Body of pancreas (tissue), 4 donors: ENCODE results near the gene MAML3. TPM values are rescaled to one million over a fixed set of nuclear protein-coding genes. Genes with fewer than 3 reads are reported as not detected.

Experiments
- ATAC-seq: fragments of 150-250 bp; one replicate; pipeline ENCODE4 v1.9.1; 2016
- DNase-seq, 4 donors: peaks; one replicate each; pipeline ENCODE4 v3.0.0-alpha.2; 2019
- H3K27ac ChIP-seq, 4 donors: fragments of 200-600 bp; sonication (generic); 1 replicate in 3 of 4; 2 replicates in 1 of 4; pipeline versions ENCODE4 v1.5.1 to v1.6.1; 2016 to 2019; ENCODE audit warnings: mild to moderate bottlenecking in 1 of 4, mixed read lengths in 1 of 4, moderate library complexity in 1 of 4
- H3K27me3 ChIP-seq, 2 donors: fragments of 200-600 bp; sonication (generic); one replicate each; pipeline ENCODE4 v1.6.0; 2016; ENCODE audit warnings: mild to moderate bottlenecking in 1 of 2
- H3K36me3 ChIP-seq, 2 donors: fragments of 200-600 bp; sonication (generic); replicated peaks in 1 of 2; 2 replicates each; pipeline ENCODE4 v1.5.1; 2016; ENCODE audit warnings: low read depth in 2 of 2; ENCODE audit not compliant: insufficient read depth in 1 of 2
- H3K4me1 ChIP-seq: fragments of 200-600 bp; sonication (generic); one replicate; pipeline ENCODE4 v1.6.0; 2016
- H3K4me3 ChIP-seq, 2 donors: fragments of 200-600 bp; sonication (generic); 1 replicate in 1 of 2; 2 replicates in 1 of 2; pipeline ENCODE4 v1.5.1; 2016 to 2019
- H3K9me3 ChIP-seq, 3 donors: fragments of 200-600 bp; sonication (generic); 1 replicate in 2 of 3; 2 replicates in 1 of 3; pipeline ENCODE4 v1.5.1; 2016
- POLR2A ChIP-seq, 3 donors: fragments of 450-650 bp; IDR thresholded peaks; one replicate each; pipeline ENCODE4 v1.6.1; 2016; ENCODE audit warnings: antibody characterized with exemption in 3 of 3, mild to moderate bottlenecking in 2 of 3
- WGBS, 2 donors: methylation state at CpG; one replicate each; pipeline ENCODE4 v1.1.5; 2017; 5-methylcytosine and 5-hydroxymethylcytosine counted together
- intact Hi-C: fragments of 100-400 bp; cut with DNase I; formaldehyde crosslinking; loops from one replicate; pipeline ENCODE4 v1.15.1; 2023
- total RNA-seq, 2 donors: library from RNA; depleted of rRNA; stranded (reverse); fragments of >200 nt; gene quantifications; one replicate each; pipeline ENCODE4 v1.1.0, GENCODE V29; 2016
- TF ChIP-seq, protein P1 (sequence below), 7 experiments: fragments of 450-650 bp in 4 of 7; fragments of 200-600 bp in 3 of 7; sonication (generic) in 3 of 7; IDR thresholded peaks; one replicate each; pipeline ENCODE4 v1.5.1; 2016 to 2019; ENCODE audit warnings: antibody characterized with exemption in 7 of 7

The MAML3 gene
- total RNA-seq, 2 donors from 2014 or later, result 11.2 to 11.4 TPM

DNA sequence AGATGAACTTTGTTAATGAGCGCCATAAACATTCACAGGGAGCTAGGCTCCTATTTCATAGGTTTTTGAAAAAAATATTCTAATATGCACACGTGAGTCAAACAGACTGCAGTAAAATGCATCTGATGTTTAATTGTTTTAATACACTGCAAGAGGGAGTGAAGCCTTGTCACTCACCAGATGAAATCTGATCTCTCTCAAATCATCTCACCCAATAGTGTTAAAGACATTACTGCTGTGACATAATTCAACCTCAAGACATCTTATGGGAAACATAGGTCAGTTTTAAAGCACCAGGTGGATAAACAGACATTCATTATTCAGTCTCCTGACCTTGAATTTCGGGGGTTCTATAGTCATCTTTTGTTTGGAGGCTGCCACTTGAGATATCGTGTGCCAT is 148.3 kb downstream of the MAML3 start:
- H3K27ac ChIP-seq, result no peak overlapping the region
- TF ChIP-seq, protein P1, sequence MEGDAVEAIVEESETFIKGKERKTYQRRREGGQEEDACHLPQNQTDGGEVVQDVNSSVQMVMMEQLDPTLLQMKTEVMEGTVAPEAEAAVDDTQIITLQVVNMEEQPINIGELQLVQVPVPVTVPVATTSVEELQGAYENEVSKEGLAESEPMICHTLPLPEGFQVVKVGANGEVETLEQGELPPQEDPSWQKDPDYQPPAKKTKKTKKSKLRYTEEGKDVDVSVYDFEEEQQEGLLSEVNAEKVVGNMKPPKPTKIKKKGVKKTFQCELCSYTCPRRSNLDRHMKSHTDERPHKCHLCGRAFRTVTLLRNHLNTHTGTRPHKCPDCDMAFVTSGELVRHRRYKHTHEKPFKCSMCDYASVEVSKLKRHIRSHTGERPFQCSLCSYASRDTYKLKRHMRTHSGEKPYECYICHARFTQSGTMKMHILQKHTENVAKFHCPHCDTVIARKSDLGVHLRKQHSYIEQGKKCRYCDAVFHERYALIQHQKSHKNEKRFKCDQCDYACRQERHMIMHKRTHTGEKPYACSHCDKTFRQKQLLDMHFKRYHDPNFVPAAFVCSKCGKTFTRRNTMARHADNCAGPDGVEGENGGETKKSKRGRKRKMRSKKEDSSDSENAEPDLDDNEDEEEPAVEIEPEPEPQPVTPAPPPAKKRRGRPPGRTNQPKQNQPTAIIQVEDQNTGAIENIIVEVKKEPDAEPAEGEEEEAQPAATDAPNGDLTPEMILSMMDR (IDR thresholded peaks at IDR 0.05), result no peak
- no peak for TF ChIP-seq POLR2A (IDR thresholded peaks at IDR 0.05)
- H3K9me3 ChIP-seq, result no peaks in the 10 kb centered on the region
- 69% methylated on average over 4 of the region's 4 CpGs for WGBS, 2 donors
- H3K4me3 ChIP-seq, result no peak overlapping the region
- no peak for DNase-seq
- no peaks in the 10 kb centered on the region for H3K36me3 ChIP-seq
- H3K27me3 ChIP-seq, result no peaks in the 10 kb centered on the region
- intact Hi-C loops, result no loop called here
- H3K4me1 ChIP-seq, result peaks cover 26% of the 10 kb centered on the region
- no peak for ATAC-seq

DNA sequence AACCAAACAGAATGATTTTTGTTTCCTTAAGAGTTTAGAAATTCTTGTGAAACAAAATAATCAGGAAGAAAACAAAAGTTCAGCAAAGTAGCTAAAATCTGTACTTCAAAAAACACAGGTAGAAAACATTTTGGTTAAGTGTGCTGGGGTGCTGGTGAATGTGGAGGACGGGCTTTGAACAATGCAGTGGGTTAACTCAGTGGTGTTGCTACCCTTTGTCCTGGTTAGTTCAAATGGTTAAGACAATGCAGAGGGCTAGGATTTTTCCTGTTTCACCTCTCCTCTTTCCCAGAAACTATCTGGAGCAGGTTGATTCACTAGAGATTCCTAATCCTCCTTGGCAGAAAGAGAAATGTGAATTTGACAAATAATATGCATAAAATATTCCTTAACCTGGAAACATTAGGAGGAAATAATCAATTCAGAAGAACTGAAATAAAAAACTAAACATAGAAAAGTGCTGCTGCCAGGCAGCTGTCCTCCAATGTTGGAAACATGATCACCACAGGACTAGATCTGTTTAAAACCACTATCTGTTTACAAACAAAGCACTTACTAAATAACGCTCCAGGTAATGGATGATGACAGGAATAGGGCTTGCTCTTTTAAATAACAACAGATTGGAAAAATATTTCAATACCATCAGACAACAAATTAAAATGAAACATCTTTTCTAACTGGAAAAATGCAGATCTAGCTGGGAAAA is 148.9 kb downstream of the MAML3 start:
- DNase-seq (no peak), ATAC-seq (no peak)
- peak overlapping the region in 3 of 4 donors; percentile 27 to 66 (median 51) for H3K27ac ChIP-seq
- H3K4me1 ChIP-seq, result peaks cover 26% of the 10 kb centered on the region
- H3K36me3 ChIP-seq, result no peaks in the 10 kb centered on the region
- WGBS, 2 donors, result 30 to 31% methylated on average over 2 of the region's 2 CpGs
- H3K27me3 ChIP-seq, result no peaks in the 10 kb centered on the region
- intact Hi-C loops, result no loop called here
- H3K4me3 ChIP-seq, result no peak overlapping the region
- no peaks in the 10 kb centered on the region for H3K9me3 ChIP-seq
- TF ChIP-seq POLR2A (IDR thresholded peaks at IDR 0.05), result no peak
- TF ChIP-seq, protein P1 (IDR thresholded peaks at IDR 0.05), result no peak

DNA sequence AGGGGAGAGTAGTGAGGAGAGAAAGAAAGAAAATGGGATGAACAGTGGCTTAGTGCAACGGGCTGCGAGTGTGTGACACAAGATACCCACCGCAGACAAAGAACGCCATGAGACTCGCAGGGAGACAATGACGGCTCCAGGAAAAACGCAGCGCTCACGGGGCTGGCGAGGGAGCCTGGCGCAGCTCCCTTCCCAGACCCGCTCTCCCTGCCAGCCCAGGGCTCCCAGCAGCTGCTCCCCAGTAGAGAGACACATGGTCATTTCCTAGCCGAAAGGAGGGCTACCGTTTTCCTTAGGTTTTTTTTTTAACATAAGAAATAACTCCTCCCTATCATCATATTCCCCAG is 149.5 kb downstream of the MAML3 start:
- peak; percentile 52 to 75 (median 62) for DNase-seq

DNA sequence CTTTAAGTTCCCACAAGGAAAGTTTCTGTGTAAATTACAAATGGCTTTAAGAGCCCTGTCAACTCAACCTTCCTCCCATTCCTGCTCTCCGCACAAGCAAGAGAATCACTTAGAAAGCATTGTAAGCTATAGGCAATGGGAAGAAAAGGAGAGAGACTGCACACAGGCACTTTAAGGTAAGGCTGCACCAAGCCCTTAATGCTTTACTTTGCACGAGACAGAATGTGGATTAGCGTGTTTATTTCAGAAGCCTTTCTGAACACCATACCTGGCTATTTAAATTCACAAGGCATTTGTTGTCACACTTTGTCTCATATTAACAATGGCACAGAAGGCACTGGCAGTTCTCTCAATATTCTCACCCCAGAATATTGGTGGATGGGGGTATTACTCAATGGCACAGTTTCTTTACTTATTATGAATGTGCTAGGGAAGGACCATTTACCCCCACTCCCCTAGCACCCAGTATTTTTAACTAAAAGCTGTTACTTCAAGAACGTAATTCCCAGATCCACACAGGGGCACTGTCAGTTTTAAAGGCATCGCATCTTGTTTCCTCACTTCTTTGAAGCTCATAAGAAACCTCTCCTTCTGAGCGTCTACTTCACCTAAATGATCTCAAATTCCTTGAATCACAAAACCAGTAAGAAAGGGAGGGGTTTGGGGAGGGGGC is 150.0 kb downstream of the MAML3 start:
- 42 to 43% methylated on average over 6 of the region's 6 CpGs for WGBS, 2 donors
- ATAC-seq (no peak), DNase-seq (no peak)
- H3K27me3 ChIP-seq, result no peaks in the 10 kb centered on the region
- intact Hi-C loops, result no loop called here
- H3K4me3 ChIP-seq, result no peak overlapping the region
- H3K4me1 ChIP-seq, result peaks cover 26% of the 10 kb centered on the region
- peak overlapping the region in 3 of 4 donors; percentile 27 to 66 (median 51) for H3K27ac ChIP-seq
- H3K36me3 ChIP-seq, result no peaks in the 10 kb centered on the region
- TF ChIP-seq, protein P1 (IDR thresholded peaks at IDR 0.05), result no peak
- no peak for TF ChIP-seq POLR2A (IDR thresholded peaks at IDR 0.05)
- no peaks in the 10 kb centered on the region for H3K9me3 ChIP-seq

More for the DNA sequence above, 149.5 kb downstream of the MAML3 start:
- ATAC-seq, result peak; percentile 87
- no peaks in the 10 kb centered on the region for H3K9me3 ChIP-seq
- no peak overlapping the region for H3K4me3 ChIP-seq
- WGBS, 2 donors, result 11 to 15% methylated on average over 14 of the region's 14 CpGs
- intact Hi-C loops, result no loop called here
- H3K27me3 ChIP-seq, result no peaks in the 10 kb centered on the region
- H3K4me1 ChIP-seq, result peaks cover 26% of the 10 kb centered on the region
- peak overlapping the region in 3 of 4 donors; percentile 27 to 66 (median 51) for H3K27ac ChIP-seq
- TF ChIP-seq, protein P1 (IDR thresholded peaks at IDR 0.05), result no peak
- TF ChIP-seq POLR2A (IDR thresholded peaks at IDR 0.05), result peak in 1 of 3 donors; percentile 30
- no peaks in the 10 kb centered on the region for H3K36me3 ChIP-seq
